Activated B cell treated with CpG ODN at 0.5 μM for 24 hours (primary cell): ENCODE results near the gene GPR32. TPM values are rescaled to one million over a fixed set of nuclear protein-coding genes. Genes with fewer than 3 reads are reported as not detected.

ENCODE experiments used
- ATAC-seq: fragments of 200-7000 bp; cut with Tn5 transposase; one replicate; pipeline ENCODE4 v1.10.0; 2021; ENCODE audit warnings: low read depth, mild to moderate bottlenecking, moderate library complexity
- CTCF ChIA-PET: fragments of 350-600 bp; sonication (Branson Sonifier 250); formaldehyde crosslinking; loops from one replicate; lab custom pipeline; 2021; ENCODE audit warnings: antibody characterized with exemption; lab: Charles Lee
- POLR2A ChIA-PET: fragments of 350-600 bp; sonication (Branson Sonifier 250); formaldehyde crosslinking; loops from one replicate; lab custom pipeline; 2021; ENCODE audit warnings: antibody characterized with exemption; lab: Charles Lee
- DNase-seq: peaks from one replicate; pipeline ENCODE4 v3.0.0; 2022
- H3K27ac Mint-ChIP-seq: one replicate; pipeline ENCODE4 v1.8.0; 2020; ENCODE audit warnings: mixed read lengths
- H3K27me3 Mint-ChIP-seq: one replicate; pipeline ENCODE4 v1.8.0; 2021; ENCODE audit warnings: mixed read lengths
- H3K36me3 Mint-ChIP-seq: one replicate; pipeline ENCODE4 v1.8.0; 2021; ENCODE audit warnings: low read depth, mixed read lengths
- H3K4me1 Mint-ChIP-seq: one replicate; pipeline ENCODE4 v1.8.0; 2021; ENCODE audit warnings: mixed read lengths
- H3K4me3 Mint-ChIP-seq: one replicate; pipeline ENCODE4 v1.8.0; 2020; ENCODE audit warnings: mild to moderate bottlenecking, mixed read lengths
- H3K9me3 Mint-ChIP-seq: one replicate; pipeline ENCODE4 v1.8.0; 2020; ENCODE audit warnings: mixed read lengths
- CTCF ChIP-seq: fragments of 200-600 bp; IDR thresholded peaks from one replicate; pipeline ENCODE4 v1.8.0; 2022; ENCODE audit warnings: antibody characterized with exemption, mild to moderate bottlenecking
- intact Hi-C: fragments of 100-400 bp; cut with micrococcal nuclease; formaldehyde crosslinking; loops from one replicate; pipeline ENCODE4 v1.15.1; 2024
- total RNA-seq: library from RNA; stranded (reverse); gene quantifications from 2 replicates; pipeline ENCODE4 v1.2.3, GENCODE V29; 2022

GPR32 gene
- total RNA-seq, 1 donor from 2014 or later = not detected

DNA sequence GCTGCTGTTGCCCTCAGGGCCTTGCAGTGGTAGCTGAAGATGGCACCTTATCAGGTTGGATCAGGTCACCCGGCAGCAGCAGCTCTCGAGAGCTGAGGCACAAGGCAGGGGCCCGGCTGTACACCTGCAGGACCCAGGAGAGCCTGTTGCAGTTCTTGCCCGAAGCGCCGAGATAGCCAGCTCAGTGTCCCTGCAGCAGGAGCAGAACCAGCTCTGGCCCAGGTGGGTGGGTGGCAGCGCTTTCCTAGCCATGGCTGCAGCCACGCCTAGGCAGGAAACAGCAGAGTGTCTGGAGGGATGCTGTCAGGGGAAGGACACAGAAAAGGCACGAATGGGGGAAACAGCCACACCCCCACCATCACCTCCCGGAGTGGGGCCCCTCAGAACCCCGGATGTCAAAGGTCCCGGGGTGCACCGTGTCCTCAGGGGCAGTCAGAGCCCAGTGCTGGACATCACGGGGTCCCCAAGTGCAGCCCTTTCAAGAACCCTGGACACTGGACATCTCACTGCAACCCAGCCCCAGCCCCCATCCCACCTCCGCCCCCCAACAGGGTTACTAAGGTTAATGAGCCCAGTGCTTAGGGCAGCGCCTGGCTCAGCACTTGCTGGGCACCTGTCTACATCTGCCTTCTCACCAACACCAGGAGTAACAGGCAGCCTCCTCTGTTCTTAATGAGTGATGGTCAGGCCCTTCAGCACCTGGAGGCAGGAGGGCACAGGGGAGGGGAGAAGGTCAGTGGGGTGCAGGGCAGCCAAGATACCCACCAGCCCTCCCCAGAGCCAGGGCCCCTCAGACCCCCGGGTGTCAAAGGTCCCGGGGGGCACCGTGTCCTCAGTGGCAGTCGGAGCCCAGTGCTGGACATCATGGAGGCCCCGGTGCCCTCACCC is 28.6 kb downstream of the GPR32 start:
- H3K9me3 Mint-ChIP-seq = no peaks in the 10 kb centered on the region
- no peaks in the 10 kb centered on the region for H3K27me3 Mint-ChIP-seq
- ATAC-seq = no peak
- H3K36me3 Mint-ChIP-seq = peaks cover 47% of the 10 kb centered on the region
- H3K4me1 Mint-ChIP-seq = peaks cover 31% of the 10 kb centered on the region
- TF ChIP-seq CTCF = no peak
- ChIA-PET POLR2A (no interaction called here), CTCF (no interaction called here)
- no peak overlapping the region for H3K4me3 Mint-ChIP-seq
- intact Hi-C loops = no loop called here
- H3K27ac Mint-ChIP-seq = no peak overlapping the region
- DNase-seq = no peak

DNA sequence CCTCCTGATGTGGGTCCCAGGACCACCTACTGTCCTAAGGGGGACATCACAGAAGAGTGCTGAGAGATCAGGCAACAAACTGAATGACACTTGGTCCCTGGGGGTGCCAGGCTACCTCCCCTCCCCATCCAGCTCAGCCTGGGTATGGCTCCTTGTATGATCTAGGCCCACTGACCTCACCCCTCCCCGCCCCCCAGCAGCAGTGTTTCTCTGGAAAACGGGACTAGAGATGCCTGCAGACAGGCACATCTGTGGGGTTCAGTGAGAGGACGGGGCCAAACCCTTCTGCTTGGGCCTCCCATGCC is 29.2 kb downstream of the GPR32 start:
- no peak for TF ChIP-seq CTCF
- peaks cover 50% of the 10 kb centered on the region for H3K36me3 Mint-ChIP-seq
- no peaks in the 10 kb centered on the region for H3K27me3 Mint-ChIP-seq
- H3K9me3 Mint-ChIP-seq = no peaks in the 10 kb centered on the region
- ChIA-PET POLR2A (no interaction called here), CTCF (no interaction called here)
- intact Hi-C loops = no loop called here
- ATAC-seq = no peak
- H3K4me3 Mint-ChIP-seq = no peak overlapping the region
- no peak for DNase-seq
- H3K27ac Mint-ChIP-seq = no peak overlapping the region
- H3K4me1 Mint-ChIP-seq = peaks cover 30% of the 10 kb centered on the region

DNA sequence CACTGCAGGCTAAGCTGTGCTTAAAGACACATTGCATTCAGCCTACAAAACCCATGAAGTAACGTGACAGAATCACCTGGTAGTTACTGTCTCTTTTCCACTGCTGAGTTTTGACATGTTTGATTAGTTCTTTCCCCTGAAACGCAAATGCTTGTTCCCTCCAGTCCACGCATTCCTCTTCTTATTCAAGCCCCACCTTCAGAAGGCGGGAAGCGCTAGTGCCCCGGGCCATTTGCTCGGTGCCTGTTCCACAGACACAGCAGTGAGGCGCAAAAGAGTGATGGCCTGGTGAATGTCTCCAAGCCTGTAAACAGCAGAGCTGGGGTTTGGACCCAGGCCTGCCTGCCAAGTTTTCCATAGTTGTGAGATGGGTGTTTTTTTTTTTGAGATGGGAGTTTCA is 30.8 kb downstream of the GPR32 start:
- ChIA-PET POLR2A (interaction anchor here (1.2 kb wide), 1 partner anchor 96 kb away, joined by 3 read pairs; no protein-coding TSS in a partner anchor), CTCF (no interaction called here)
- H3K9me3 Mint-ChIP-seq = no peaks in the 10 kb centered on the region
- DNase-seq (no peak), ATAC-seq (no peak)
- H3K36me3 Mint-ChIP-seq = peaks cover 49% of the 10 kb centered on the region
- intact Hi-C loops = loop anchor here (10.0 kb wide), 1 partner anchor 564 kb away; the partner anchor contains the start of genes CLDND2 and ETFB
- peaks cover 37% of the 10 kb centered on the region for H3K4me1 Mint-ChIP-seq
- H3K27ac Mint-ChIP-seq = no peak overlapping the region
- no peak overlapping the region for H3K4me3 Mint-ChIP-seq
- no peaks in the 10 kb centered on the region for H3K27me3 Mint-ChIP-seq
- no peak for TF ChIP-seq CTCF

- Mint-ChIP-seq H3K27ac (peak overlapping the region; percentile 100), H3K36me3 (peaks cover 32% of the 10 kb centered on the region), H3K9me3 (no peaks in the 10 kb centered on the region), H3K4me3 (peak overlapping the region; percentile 100), H3K27me3 (no peaks in the 10 kb centered on the region), H3K4me1 (peaks cover 37% of the 10 kb centered on the region)
- POLR2A ChIA-PET = interaction anchor here (0.6 to 2.9 kb wide), 10 partner anchors 9 to 446 kb away, joined by 3 to 30 read pairs (median 8); partner anchors contain the start of gene JOSD2
- ATAC-seq (no peak), DNase-seq (no peak)
- CTCF ChIA-PET = no interaction called here
- TF ChIP-seq CTCF = no peak
- intact Hi-C loops = loop anchor here (1.0 to 10.0 kb wide), 6 partner anchors 33 to 561 kb away; partner anchors contain the start of genes CLDND2, ETFB, KCNC3 and NR1H2
Observed at GRCh38 chr19:50803633-50804419, 33.6 kb downstream of the GPR32 start.
